HG03521 (cell line): ENCODE results near the gene ABCD3.
"Not testable (repeated sequence)": the region's sequence is repeated elsewhere in the genome, so short reads cannot be mapped to it uniquely, and the experiment has no call there.

Source experiments
- ATAC-seq: cut with Tn5 transposase; IDR thresholded peaks from one replicate; pipeline ENCODE4 v1.9.1; 2021; ENCODE audit warnings: mild to moderate bottlenecking, moderate library complexity; ENCODE audit not compliant: unreplicated experiment

Gene ABCD3

GRCh38 chr1:94448741-94449140 lies 30.6 kb downstream of the ABCD3 start:
- ATAC-seq: not testable (repeated sequence)

GRCh38 chr1:94456736-94457135 lies 38.5 kb downstream of the ABCD3 start:
- ATAC-seq: no peak

GRCh38 chr1:94462606-94463005 lies 44.4 kb downstream of the ABCD3 start:
- ATAC-seq: no peak

- no peak for ATAC-seq
Observed at GRCh38 chr1:94463056-94463764, 45.0 kb downstream of the ABCD3 start.

GRCh38 chr1:94463765-94464330 lies 45.7 kb downstream of the ABCD3 start:
- ATAC-seq: no peak

GRCh38 chr1:94468708-94469107 lies 50.5 kb downstream of the ABCD3 start:
- ATAC-seq: no peak

GRCh38 chr1:94471271-94471670 lies 53.1 kb downstream of the ABCD3 start:
- no peak for ATAC-seq

- ATAC-seq: no peak
Observed at GRCh38 chr1:94475232-94475631, 57.0 kb downstream of the ABCD3 start.

GRCh38 chr1:94479682-94480081 lies 61.5 kb downstream of the ABCD3 start:
- ATAC-seq: no peak

- ATAC-seq: peak; percentile 94
Observed at GRCh38 chr1:94481473-94481933, 63.3 kb downstream of the ABCD3 start.

- ATAC-seq: no peak
Observed at GRCh38 chr1:94486990-94487389, 68.8 kb downstream of the ABCD3 start.

- no peak for ATAC-seq
Observed at GRCh38 chr1:94490556-94490955, 72.4 kb downstream of the ABCD3 start.

GRCh38 chr1:94496076-94496755 lies 78.0 kb downstream of the ABCD3 start:
- ATAC-seq: no peak

- ATAC-seq: no peak
Observed at GRCh38 chr1:94501426-94501825, 83.2 kb downstream of the ABCD3 start.

GRCh38 chr1:94501935-94502334 lies 83.7 kb downstream of the ABCD3 start:
- ATAC-seq: no peak

- no peak for ATAC-seq
Observed at GRCh38 chr1:94503153-94503552, 85.0 kb downstream of the ABCD3 start.

- ATAC-seq: no peak
Observed at GRCh38 chr1:94504601-94505000, 86.4 kb downstream of the ABCD3 start.

GRCh38 chr1:94512816-94513215 lies 94.6 kb downstream of the ABCD3 start:
- no peak for ATAC-seq

GRCh38 chr1:94514095-94514727 lies 96.0 kb downstream of the ABCD3 start:
- no peak for ATAC-seq

GRCh38 chr1:94515296-94515947 lies 97.2 kb downstream of the ABCD3 start:
- ATAC-seq: no peak

GRCh38 chr1:94519351-94519750 lies 101.2 kb downstream of the ABCD3 start:
- no peak for ATAC-seq
